ENCODE results near the gene SBF1. TPM values are rescaled to one million over a fixed set of nuclear protein-coding genes. Genes with fewer than 3 reads are reported as not detected.

Gene SBF1
- total and polyA plus RNA-seq, 2 donors (not counting 1 experiment from before 2014, with no cell fraction given), result 13.5 to 75.8 TPM

GRCh38 chr22:50475652-50476002, 792 bp upstream of the SBF1 start:
- H3K4me2 ChIP-seq (ENCODE audit: extremely low read depth, insufficient read depth, low read length), result peak overlapping the region; percentile 92
- H3K79me2 ChIP-seq (ENCODE audit: control insufficient read depth, insufficient read depth, low read length), result peaks cover 36% of the 10 kb centered on the region
- peaks cover 8% of the 10 kb centered on the region for H3K27me3 ChIP-seq (ENCODE audit: control insufficient read depth, insufficient read depth, low read length)
- H3K9me3 ChIP-seq (ENCODE audit: control insufficient read depth, insufficient read depth, low read depth, low read length), result no peaks in the 10 kb centered on the region
- H3K4me3 ChIP-seq (replicated peaks in 1 of 4; ENCODE audit: control extremely low read depth in 1 of 4, insufficient read depth in 1 of 4, low read depth in 3 of 4, low read length in 4 of 4), result peak overlapping the region in 1 of 4 experiments; percentile 61
- H3K4me1 ChIP-seq (ENCODE audit: control insufficient read depth, extremely low read depth, insufficient read depth, low read length), result peaks cover 12% of the 10 kb centered on the region
- H4K20me1 ChIP-seq (ENCODE audit: control insufficient read depth, extremely low read depth, insufficient read depth, low read length), result peaks cover 3% of the 10 kb centered on the region
- peak overlapping the region; percentile 67 for H2AFZ ChIP-seq (ENCODE audit: low read length)
- no peak for DNase-seq (ENCODE audit: low read depth in 2 of 2)
- peaks cover 2% of the 10 kb centered on the region for H3K36me3 ChIP-seq (ENCODE audit: control insufficient read depth, insufficient read depth, low read length)
- H3K9ac ChIP-seq (ENCODE audit: insufficient read depth, low read length), result no peak overlapping the region
- H3K27ac ChIP-seq (ENCODE audit: insufficient read depth, low read length), result peak overlapping the region; percentile 23
- TF ChIP-seq CTCF (conservative IDR thresholded peaks at IDR 0.05 in 1 of 2, IDR thresholded peaks at IDR 0.05 in 1 of 2; ENCODE audit: low read depth in 1 of 2, low read length in 2 of 2) (no peak), EZH2 (IDR thresholded peaks at IDR 0.05; ENCODE audit: low read length, missing control alignments) (no peak)

GRCh38 chr22:50473855-50474671, 772 bp downstream of the SBF1 start:
- H3K27me3 ChIP-seq (ENCODE audit: control insufficient read depth, insufficient read depth, low read length), result peaks cover 3% of the 10 kb centered on the region
- peaks cover 16% of the 10 kb centered on the region for H3K4me1 ChIP-seq (ENCODE audit: control insufficient read depth, extremely low read depth, insufficient read depth, low read length)
- H2AFZ ChIP-seq (ENCODE audit: low read length), result no peak overlapping the region
- peaks cover 3% of the 10 kb centered on the region for H4K20me1 ChIP-seq (ENCODE audit: control insufficient read depth, extremely low read depth, insufficient read depth, low read length)
- H3K36me3 ChIP-seq (ENCODE audit: control insufficient read depth, insufficient read depth, low read length), result peaks cover 2% of the 10 kb centered on the region
- peak overlapping the region; percentile 63 to 73 (median 72) for H3K4me3 ChIP-seq (replicated peaks in 1 of 4; ENCODE audit: control extremely low read depth in 1 of 4, insufficient read depth in 1 of 4, low read depth in 3 of 4, low read length in 4 of 4)
- peak overlapping the region; percentile 96 for H3K4me2 ChIP-seq (ENCODE audit: extremely low read depth, insufficient read depth, low read length)
- DNase-seq (ENCODE audit: low read depth in 2 of 2), result peak; percentile 55 to 60
- no peak for TF ChIP-seq EZH2 (IDR thresholded peaks at IDR 0.05; ENCODE audit: low read length, missing control alignments)
- no peak for TF ChIP-seq CTCF (conservative IDR thresholded peaks at IDR 0.05 in 1 of 2, IDR thresholded peaks at IDR 0.05 in 1 of 2; ENCODE audit: low read depth in 1 of 2, low read length in 2 of 2)
- H3K27ac ChIP-seq (ENCODE audit: insufficient read depth, low read length), result peak overlapping the region; percentile 71
- H3K9me3 ChIP-seq (ENCODE audit: control insufficient read depth, insufficient read depth, low read depth, low read length), result no peaks in the 10 kb centered on the region
- peaks cover 49% of the 10 kb centered on the region for H3K79me2 ChIP-seq (ENCODE audit: control insufficient read depth, insufficient read depth, low read length)
- peak overlapping the region; percentile 71 for H3K9ac ChIP-seq (ENCODE audit: insufficient read depth, low read length)

GRCh38 chr22:50473088-50473487, 1.7 kb downstream of the SBF1 start:
- no peak overlapping the region for H3K27ac ChIP-seq (ENCODE audit: insufficient read depth, low read length)
- H3K79me2 ChIP-seq (ENCODE audit: control insufficient read depth, insufficient read depth, low read length), result peaks cover 55% of the 10 kb centered on the region
- peak overlapping the region; percentile 96 for H3K4me2 ChIP-seq (ENCODE audit: extremely low read depth, insufficient read depth, low read length)
- no peaks in the 10 kb centered on the region for H3K27me3 ChIP-seq (ENCODE audit: control insufficient read depth, insufficient read depth, low read length)
- no peak overlapping the region for H3K9ac ChIP-seq (ENCODE audit: insufficient read depth, low read length)
- H2AFZ ChIP-seq (ENCODE audit: low read length), result no peak overlapping the region
- peak overlapping the region in 2 of 4 experiments; percentile 63 to 73 for H3K4me3 ChIP-seq (replicated peaks in 1 of 4; ENCODE audit: control extremely low read depth in 1 of 4, insufficient read depth in 1 of 4, low read depth in 3 of 4, low read length in 4 of 4)
- peaks cover 16% of the 10 kb centered on the region for H3K4me1 ChIP-seq (ENCODE audit: control insufficient read depth, extremely low read depth, insufficient read depth, low read length)
- DNase-seq (ENCODE audit: low read depth in 2 of 2), result no peak
- TF ChIP-seq EZH2 (IDR thresholded peaks at IDR 0.05; ENCODE audit: low read length, missing control alignments) (no peak), CTCF (conservative IDR thresholded peaks at IDR 0.05 in 1 of 2, IDR thresholded peaks at IDR 0.05 in 1 of 2; ENCODE audit: low read depth in 1 of 2, low read length in 2 of 2) (peak in 1 of 2 donors; percentile 25)
- no peaks in the 10 kb centered on the region for H3K9me3 ChIP-seq (ENCODE audit: control insufficient read depth, insufficient read depth, low read depth, low read length)
- H4K20me1 ChIP-seq (ENCODE audit: control insufficient read depth, extremely low read depth, insufficient read depth, low read length), result peaks cover 3% of the 10 kb centered on the region
- H3K36me3 ChIP-seq (ENCODE audit: control insufficient read depth, insufficient read depth, low read length), result peaks cover 2% of the 10 kb centered on the region
